ELF-1 (cell line): Measurements from ENCODE around the gene MRPS18B.

Experiments used
- DNase-seq: peaks from one replicate; pipeline ENCODE4 v3.0.0-alpha.2; 2016; ENCODE audit warnings: low read depth, low spot score

MRPS18B gene

GRCh38 chr6:30617565-30618269, at the start of gene MRPS18B:
MRPS18B (plus strand) TSS chr6:30617840; CDS start chr6:30617866, 26 bp downstream.
- peak; percentile 97 for DNase-seq

GRCh38 chr6:30568245-30568644, 49.4 kb upstream of the MRPS18B start:
- no peak for DNase-seq

DNA sequence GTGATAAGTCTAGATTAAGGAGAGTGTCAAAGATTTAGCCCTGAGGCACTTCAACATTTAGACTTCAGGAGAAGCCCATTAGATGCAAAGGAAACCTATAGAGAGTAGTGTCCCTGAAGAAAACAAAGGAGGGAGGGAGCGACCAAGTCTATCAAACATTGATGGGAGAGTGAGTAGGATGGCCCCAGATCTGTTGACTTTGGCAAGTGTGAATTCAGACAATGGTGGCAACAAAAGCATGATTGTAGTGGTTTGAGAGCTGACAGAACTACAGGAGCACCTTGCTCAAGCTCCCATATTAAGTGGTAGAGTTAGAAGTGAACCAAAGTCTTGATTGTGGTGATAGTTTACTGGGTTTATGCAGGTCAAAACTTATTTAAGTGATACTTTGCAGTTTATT, 47.4 kb upstream of the MRPS18B start:
- DNase-seq = no peak

DNA sequence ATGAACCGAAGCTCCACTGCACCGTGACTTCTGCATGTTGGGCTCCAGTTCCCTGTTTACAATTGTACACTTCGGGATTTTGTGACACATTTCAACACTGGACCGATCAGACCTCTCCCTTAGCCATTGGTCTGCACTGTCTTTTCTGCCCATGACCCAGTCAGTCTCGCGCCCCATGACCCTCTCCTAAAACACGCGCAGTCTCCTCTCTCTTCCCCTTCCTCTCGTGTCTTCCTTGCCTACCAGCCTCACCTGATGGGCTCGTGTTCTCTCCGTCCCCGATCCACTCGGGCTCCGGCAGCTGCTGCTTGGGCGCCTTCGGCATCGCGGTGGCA, 46.9 kb upstream of the MRPS18B start:
- no peak for DNase-seq

DNA sequence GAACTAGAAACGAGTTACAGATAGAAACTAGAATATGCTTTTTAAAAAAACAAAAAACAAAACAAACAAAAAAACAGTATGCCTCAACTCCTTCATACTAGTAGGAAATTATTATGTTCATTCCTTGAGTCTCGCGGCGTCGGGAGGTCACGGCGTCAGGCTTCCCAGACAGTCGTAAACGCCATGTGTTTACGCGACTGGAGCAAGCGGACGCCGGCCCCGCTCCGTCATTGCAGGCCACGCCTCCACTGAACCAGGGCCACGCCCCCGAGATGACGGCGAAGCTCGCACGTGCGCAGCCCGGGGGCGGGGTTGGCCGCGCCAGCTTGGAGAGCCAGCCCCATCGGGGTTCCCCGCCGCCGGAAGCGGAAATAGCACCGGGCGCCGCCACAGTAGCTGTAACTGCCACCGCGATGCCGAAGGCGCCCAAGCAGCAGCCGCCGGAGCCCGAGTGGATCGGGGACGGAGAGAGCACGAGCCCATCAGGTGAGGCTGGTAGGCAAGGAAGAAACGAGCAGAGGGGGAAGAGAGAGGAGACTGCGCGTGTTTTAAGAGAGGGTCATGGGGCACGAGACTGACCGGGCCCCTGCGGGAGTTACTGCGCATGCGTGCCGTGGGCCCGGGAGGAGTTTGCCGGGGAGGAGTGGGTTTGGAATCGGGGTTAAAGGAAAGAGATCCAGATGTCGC, 46.4 kb upstream of the MRPS18B start, which contains the start of gene ABCF1:
Gene ABCF1 (plus strand): TSS at position 368 of the 687 bp plus-strand sequence. CDS start 46 bp downstream, at position 414.
- DNase-seq = peak; percentile 98

DNA sequence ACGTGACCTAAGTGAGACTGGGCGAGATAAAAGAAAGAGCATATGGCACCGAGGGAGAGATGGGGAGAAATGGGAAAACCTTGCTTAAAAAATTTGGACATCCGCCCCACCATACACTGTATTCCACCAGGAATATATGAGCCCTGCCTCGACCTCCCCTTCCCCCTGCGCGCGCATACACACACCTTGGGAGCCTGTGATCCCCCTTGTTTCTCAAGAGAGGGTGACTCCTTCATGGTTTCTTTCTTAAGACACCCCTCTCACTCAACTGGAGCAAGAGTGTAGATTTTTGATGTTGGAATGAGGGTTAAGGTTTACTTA, 45.9 kb upstream of the MRPS18B start:
- DNase-seq = no peak

GRCh38 chr6:30572148-30572547, 45.5 kb upstream of the MRPS18B start:
- DNase-seq = no peak

GRCh38 chr6:30573113-30573512, 44.5 kb upstream of the MRPS18B start:
- DNase-seq = no peak

GRCh38 chr6:30578051-30578450, 39.6 kb upstream of the MRPS18B start:
- no peak for DNase-seq

GRCh38 chr6:30583921-30584320, 33.7 kb upstream of the MRPS18B start:
- no peak for DNase-seq

GRCh38 chr6:30589754-30590358, 27.8 kb upstream of the MRPS18B start:
- no peak for DNase-seq

DNA sequence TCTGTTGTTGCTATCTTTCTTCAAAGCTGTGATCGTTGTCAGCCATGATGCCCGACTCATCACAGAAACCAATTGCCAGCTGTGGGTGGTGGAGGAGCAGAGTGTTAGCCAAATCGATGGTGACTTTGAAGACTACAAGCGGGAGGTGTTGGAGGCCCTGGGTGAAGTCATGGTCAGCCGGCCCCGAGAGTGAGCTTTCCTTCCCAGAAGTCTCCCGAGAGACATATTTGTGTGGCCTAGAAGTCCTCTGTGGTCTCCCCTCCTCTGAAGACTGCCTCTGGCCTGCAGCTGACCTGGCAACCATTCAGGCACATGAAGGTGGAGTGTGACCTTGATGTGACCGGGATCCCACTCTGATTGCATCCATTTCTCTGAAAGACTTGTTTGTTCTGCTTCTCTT, 27.1 kb upstream of the MRPS18B start:
- DNase-seq = no peak

GRCh38 chr6:30591008-30591407, 26.6 kb upstream of the MRPS18B start:
- peak; percentile 74 for DNase-seq

DNA sequence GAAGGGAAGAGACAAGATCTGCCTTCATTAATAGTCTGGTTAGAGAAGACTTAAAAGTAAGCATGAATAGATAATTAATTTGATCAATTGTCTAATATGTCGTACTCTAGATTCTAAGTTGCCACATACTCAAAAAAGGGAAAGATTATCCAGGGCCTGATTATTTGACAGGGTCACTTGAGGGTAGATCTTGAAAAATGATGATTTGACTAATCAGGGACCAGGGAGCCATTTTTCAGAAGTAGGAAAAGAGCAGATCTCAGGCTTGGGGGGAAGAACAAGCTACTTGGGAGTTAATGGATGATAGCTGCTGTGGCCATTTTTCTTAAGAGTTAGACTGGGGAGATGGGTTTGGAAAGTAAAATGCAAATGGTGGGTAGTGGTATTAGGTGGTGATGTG, 25.4 kb upstream of the MRPS18B start:
- DNase-seq = no peak

GRCh38 chr6:30597315-30598144, 20.1 kb upstream of the MRPS18B start:
- DNase-seq = peak; percentile 75

DNA sequence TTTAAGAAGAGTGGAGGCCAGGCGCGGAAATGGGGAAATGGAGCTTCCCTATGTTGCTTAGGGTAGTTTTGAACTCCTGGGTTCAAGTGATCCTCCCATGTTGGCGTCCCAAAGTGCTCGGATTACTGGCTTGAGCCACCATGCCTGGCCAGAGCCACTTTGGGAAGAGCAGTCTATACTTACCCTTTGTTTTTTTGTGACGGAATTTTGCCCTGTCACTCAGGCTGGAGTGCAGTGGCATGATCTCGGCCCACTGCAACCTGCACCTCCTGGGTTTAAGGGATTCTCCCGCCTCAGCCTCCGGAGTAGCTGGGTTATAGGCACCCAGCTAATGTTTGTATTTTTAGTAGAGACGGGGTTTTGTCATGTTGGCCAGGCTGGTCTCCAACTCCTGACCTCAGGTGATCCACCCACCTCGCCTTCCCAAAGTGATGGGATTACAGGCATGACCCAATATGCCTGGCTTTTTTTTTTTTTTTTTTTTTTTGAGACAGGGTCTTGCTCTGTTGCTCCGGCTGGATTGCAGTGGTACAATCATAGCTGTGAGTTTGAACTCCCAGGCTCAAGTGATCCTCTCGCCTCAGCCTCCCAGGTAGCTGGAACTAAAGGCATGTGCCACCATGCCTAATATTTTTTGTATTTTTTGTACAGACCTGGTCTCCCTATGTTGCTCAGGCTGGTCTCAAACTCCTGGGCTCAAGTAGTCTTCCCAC, 18.6 kb upstream of the MRPS18B start:
- peak; percentile 24 for DNase-seq

DNA sequence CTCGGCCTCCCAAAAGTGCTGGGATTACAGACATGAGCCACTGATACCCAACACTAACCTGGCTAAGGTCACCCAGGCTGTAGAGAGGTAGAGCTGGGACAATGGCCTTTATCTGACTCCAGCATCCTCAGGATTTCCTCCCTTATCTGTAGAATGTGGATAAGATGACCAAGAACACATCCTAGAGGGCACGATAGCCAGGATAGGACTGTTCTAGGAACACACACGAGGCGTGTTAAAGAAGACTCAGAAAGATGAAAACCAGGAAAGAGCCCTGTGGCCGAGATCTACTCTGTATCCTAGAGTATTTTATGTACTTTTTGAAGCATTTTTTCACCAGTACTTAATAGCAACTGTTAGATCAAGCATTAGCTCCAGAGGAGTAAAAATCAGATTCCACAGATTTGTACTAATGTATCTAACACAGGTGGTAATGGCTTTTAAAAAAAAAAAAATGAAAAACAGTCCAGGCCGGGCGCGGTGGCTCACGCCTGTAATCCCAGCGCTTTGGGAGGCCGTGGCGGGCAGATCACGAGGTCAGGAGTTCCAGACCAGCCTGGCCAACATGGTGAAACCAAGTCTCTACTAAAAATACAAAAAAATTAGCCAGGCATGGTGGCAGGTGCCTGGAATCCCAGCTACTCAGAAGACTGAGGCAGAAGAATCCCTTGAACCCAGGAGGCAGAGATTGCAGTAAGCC, 17.9 kb upstream of the MRPS18B start:
- DNase-seq = no peak

DNA sequence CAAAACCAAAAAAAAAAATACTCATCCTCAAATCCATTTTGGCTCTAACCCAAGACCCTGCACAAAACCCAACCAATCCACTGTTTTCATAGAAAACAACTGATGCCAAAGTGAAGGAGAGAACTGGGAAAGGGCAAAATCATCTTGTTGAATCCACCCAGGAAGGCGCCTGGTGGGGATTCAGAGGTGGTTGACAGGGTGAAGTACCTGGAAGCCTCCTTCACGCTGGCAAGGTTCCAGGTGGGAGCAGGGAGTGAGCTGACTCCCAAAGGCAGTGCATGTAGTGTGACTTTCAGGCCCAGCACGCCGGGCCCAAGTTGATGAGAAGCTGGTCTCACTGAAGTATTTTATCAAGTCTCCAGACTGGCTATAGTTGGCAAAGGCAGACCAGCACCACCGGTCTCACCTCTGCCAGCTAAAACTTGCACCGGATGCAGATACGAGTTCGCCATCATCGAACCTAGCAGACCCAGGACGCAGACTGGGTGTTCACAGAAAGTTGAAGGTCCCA, 17.1 kb upstream of the MRPS18B start:
- no peak for DNase-seq

DNA sequence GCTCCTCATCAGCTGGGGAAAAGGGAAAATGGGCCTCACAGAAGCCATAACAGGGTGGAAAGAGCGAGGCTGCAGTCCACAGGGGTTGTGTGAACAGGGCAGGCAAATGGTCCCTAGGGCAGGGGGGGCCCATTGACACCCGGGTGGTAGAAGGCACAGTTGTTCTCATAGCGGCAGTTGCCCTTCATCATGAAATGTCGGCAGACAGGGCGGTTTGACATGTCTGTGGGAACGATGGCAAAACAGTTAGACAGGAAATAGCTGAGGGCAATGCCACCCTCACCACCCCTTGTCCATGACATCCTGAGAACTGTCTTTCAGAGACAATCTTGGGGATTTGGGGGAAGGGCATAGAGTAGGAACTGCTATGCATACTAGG, 16.2 kb upstream of the MRPS18B start:
- DNase-seq = no peak

- DNase-seq = no peak
Observed at GRCh38 chr6:30601815-30602641, 15.6 kb upstream of the MRPS18B start.
